ENCODE data around the gene GRM7.

Gene GRM7

DNA sequence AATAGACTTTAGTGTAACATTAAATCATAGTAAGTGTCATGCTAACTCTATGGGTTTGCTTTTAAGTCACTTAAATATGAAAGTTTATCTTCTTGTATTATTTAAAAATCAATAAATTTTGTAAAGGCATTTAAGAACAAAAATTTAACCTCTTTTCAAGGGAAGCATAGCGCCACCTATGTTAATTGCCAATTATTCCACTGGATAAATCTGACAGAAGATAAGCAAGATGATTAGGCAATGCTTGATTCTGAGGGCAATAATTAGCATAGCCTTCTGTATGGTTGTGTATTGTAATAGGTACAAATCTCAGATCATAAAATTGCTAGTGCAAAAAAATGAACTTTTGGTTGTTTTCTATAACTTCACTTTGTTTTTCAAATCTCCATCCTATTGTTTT, 560.1 kb downstream of the GRM7 start:
- no peak for DNase-seq

DNA sequence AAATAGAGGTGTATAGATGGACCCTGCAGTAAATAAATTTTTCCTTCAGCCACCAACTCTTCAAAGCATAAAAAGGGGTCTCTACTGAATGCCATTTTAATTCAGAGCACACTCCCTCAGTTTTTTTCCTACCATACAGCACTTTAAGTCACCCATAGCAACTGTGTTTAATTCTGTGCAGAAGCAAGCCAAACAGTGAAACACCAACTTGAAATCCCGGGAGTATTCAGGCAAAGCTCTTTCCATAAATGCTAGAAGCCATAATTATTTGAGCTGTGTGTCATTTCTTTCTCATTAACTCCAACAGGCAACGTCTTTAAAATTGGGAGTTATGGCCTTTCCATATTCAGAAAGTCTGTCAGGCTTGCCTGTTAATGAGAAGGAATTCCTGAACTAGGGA, 562.1 kb downstream of the GRM7 start:
- no peak for DNase-seq

DNA sequence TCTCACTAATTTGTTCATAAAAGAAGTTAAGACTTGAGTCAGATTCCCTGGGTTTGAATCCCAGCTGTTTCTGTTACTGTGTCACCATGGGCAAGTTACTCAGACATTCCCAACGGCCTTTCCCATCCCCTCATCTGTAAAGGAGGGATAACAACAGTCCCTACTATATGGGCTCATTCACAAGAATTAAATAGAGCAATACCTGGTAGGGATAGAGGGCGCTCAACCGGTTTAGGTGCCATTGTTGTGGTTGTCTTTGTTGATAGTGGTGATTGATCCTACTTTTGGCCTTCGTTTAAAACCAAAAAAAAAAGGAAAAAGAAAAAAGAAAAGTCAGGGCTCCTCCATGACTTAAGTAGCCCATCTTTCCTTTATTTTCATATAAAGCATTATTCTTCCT, 563.1 kb downstream of the GRM7 start:
- DNase-seq, result no peak

DNA sequence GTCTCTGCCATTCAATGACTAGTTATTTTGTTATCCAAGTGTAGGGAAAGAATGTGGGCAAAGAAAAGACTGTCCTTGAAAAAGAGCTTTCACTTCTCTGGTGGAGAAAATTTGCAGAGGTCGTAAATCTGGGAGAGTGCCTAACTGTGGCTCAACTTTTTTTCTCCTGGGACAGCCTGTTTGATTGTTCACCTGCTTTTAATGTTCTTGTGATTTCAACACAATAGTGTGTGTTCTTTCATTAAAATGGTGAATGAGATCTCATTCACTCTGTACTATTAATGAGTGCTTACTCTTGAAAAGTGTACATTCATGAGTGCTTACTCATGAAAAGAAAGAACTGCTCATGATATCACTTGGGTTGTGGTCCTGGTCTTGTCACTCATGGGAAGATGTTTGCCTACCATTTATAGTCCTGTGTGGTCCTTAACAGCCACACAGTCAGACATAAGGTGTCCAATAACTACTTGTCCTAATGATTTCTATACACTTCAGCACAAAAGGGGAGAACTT, 567.3 kb downstream of the GRM7 start:
- peak; percentile 19 for DNase-seq

DNA sequence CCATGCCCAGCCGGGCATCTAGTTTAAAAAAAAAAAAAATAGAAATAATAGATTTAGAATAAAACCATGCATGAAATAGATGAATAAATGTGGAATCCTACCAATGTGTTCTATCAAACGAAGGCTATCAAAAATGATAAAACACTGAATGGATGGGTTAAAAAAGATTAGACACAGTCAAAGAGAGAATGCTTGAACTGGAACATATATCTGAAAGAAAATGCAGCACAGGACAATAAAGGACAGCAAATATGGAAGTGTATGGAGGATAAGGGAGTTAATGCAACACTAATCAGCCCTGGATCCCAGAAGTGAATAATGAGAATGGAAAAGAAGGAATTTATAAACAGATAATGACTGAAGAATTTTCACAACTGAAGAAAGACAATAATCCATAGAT, 571.7 kb downstream of the GRM7 start:
- no peak for DNase-seq

DNA sequence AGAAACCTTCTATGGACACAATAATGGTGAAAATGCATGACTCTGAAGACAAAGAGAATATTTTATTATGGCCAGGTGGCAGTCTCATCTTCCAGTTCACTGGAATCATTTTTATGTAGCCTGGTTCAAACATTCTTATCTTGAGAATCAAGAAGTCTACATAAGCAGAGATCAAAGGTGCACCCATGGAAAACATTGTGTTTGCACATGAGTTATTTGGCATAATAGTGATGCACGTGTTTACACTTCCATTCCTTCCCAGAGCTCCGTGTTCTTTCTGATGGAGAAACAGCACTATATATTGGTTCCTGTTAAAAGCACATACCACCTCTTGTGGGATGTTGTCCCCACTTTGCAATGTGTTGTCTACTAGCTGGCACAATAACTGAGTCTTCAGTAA, 572.2 kb downstream of the GRM7 start:
- DNase-seq, result no peak

DNA sequence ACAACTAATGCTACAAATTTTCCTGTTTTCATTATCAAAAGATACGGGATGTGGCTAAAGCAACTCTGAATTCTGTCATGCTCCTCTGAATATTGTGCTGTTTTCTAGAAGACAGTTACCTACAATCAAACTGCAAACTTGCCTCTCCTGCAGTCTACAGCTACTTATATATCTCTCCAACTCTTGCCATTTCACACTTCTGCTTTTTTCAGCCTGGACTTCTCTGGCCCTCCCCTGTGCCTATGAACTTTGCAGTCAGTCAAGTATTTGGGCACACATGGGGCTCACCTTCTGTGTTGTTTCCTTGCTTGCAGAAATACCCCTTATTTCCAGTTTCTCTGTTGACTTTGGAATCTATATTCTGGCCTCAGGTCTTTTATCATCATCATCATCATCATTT, 575.6 kb downstream of the GRM7 start:
- no peak for DNase-seq

DNA sequence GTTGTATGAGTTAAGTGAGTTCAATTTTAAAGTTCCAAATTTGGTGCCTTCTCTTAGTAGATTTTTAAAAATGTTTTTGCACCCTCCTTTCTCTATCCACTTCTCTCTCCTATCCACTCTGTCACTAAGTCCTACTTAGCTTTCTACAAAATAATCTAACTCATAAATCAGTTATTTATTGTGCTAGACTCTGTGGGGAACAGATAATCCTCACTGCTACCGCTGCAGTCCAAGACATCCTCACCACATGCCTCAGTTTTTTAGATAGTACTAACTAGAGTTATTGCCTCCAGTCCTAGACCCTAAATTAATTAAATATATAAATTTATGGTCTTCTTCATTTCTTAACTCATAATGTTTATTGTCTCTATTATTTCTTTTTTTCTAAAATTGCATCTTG, 576.3 kb downstream of the GRM7 start:
- no peak for DNase-seq

DNA sequence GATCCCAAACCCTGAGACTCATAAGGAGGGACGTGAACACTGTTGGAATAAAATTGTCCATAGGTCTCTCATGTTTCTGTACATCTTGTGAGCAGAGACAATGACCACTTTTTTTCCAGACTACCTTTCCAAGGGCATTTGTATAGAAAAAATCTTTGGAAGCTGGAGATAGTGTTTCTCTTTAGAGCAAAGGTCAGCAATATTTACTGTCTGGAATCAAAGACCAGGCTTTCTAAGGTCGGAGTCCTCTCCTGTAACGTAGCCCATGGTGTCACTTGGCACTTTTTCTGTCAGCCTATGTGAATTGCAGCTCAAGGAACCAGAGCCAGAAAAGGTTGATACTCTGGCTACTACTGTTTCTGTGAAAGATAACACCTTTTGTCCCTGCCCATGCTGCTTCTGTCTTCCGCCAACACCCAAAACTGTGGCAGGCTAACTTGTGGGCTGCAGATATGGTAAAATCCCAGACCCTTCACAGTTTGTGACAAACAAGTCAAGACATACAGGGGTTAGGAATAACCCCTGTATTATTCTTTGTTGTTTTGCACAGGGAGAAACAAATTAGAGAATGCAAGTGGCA, 578.3 kb downstream of the GRM7 start:
- no peak for DNase-seq

DNA sequence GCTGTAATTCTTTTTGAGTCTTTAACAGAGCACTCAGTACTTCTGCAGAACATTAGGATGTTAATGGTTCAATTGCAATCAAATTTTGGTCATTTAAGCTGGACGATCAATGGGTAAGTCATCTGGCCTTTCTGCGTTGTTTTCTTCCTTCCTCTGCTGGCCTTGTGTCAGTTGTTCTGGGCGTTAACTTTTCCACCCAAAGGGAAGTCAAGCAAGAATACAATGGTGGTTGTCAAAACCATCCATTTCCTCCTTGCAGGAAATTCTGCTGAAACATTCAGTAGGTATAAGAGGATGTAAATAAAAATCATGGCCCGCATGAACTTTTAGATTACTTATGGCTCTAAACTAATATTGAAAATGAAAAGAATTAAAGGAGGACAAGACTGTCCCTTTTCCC, 584.0 kb downstream of the GRM7 start:
- DNase-seq, result no peak

DNA sequence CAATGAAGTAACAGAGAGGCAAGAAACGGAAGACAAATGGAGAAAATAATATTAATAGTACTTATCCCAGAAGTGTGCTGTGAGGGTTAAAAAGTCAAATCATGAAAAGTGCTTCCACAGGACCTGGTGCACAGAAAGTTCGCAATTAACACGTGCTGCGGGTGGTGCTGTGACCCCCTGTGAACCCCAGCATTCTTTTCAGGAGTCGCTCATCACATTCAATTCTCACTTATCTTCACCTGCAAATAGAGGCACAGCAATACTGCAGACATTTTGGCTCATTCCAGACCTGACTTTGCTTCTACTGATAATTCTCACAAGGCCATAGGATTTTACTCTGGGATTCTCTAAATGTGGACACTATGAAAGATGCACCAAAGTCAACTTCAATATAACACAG, 584.4 kb downstream of the GRM7 start:
- DNase-seq, result no peak

DNA sequence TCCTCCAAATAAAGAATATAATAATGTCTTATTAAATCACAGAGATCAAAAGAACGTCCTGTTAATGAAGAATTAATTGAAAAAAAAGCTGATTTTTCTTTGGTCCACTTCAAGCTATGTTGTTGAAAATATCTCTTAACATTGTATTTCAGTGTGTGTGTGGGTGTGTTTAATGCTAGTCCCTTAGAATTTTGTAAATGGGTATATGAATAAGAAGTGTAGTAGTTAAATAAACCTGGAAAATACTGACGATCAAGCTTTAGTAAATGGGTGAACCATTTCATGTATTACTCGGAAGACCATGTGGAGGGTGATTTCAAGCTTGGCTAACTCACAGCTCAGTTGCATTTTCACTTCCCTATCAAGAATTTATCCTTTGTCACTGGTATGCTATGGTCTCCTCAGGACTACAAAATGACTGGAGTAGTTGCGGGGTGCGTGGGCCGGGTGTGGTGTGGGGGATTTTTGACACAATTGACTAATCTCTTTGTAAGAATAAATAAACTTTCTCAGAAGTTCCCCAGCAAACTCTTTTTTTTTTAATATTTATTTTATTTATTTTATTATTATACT, 586.4 kb downstream of the GRM7 start:
- DNase-seq, result no peak

DNA sequence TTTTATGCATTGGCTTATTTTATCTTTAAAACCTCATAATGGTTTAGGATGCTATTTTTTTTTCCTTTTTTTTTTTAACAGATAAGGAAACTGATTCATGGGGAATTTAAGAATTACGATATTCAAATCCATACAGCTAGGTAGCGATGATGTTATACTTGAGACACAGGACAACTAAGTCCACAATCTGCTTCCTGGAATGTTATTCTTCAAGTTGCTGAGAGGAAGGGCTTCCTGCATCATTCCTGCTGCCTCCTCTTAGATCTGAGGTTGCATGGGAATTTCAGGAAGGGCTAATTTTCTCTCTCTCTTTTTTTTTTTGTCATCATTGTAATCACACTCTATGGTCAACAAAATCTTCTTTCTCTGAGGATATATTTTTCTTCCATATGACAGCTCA, 595.5 kb downstream of the GRM7 start:
- no peak for DNase-seq

DNA sequence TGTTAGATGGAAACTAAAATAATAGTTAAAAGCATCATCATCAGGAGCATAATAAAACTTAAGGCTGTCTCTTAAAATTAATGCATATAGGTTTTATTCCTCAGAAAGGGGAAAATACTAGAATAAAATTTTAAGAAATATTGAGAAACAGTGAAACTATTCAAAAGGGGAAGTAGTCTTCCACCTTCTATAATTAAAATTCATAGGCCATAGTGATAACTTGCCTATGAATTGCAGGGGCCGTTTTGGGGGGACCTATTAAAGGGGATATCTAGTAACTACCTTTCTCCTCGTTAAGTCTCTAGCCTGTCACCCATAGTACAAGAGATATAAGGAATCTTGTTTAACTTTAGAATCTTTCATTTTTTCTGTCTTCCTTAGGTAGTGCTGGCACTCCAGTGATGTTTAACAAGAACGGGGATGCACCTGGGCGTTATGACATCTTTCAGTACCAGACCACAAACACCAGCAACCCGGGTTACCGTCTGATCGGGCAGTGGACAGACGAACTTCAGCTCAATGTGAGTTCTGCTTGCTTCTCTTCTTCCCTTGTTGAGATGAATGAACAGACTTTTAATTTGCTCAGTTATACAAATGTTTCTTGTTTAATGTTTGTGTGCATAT, 600.4 kb downstream of the GRM7 start:
- DNase-seq, result no peak

DNA sequence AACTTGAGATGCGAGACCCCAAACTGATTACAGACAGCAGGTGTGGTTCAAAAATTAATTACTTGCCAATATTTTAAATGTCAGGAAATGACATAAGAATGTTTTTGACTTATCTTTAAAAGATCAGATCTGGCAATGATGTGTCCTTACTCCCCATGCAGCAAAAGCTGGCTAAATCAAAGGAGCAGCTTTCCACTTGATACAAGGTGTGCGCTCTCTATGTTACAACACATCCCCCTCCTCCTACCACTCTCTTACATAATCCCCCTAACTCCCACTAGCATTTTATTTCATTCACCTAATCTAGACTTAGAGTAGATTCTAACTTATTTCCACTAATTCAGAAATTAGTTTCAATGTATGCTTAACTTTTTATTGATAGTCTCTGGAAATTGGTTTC, 609.0 kb downstream of the GRM7 start:
- no peak for DNase-seq

DNA sequence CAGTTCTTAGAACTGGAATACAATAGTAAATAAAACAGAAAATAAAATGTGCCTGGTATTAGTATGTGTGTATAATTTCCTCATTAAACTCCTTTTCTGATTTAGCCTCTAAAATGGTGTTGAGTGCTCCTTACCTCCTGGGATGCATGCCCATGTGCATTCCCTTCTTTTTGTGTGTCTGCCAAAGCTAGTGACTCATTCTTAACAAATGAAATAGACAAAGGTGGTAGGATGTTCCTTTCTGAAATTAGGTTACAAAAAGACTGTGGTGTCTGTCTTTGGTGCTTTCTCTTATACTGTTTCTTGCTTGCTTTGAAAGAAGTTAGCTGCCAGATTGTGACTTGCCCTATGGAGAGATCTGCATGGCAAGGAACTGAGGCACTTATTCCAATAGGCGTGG, 623.7 kb downstream of the GRM7 start:
- DNase-seq, result no peak

DNA sequence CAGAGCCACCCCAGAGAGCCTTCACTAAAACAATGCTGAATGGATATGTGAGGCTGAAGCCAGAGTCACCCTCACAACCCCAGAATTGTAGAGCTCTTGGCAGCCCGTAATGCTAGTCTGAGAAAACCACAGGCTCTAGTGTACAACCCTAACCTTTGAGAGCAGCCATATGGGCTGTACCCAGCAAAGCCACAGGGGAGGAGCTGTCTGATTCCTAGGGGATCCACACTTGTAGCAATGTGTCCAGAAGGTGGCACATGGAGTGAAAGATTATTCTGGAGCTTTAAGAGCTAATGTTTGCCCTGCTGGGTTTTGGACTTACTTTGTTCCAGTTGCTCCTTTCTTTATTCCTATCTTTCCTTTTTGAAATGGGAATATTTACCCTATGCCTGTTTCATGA, 626.8 kb downstream of the GRM7 start:
- no peak for DNase-seq

DNA sequence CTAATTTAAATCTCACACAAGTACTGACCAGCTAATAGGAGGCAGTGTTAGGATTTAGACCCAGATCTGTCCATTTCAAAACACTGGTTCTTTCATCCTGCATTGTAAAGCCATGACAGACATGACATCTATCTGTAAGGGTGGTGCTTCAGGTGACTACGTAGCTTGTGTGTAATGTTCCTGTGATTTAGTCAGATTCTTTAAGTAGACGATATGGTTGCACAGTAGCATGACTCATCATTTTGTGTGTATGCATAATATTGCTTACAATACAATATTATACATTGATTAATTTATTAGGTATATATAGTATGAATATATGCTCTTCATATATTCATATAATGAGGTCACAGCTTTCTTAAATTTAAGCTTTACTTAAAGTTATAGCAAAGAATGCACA, 628.5 kb downstream of the GRM7 start:
- no peak for DNase-seq

DNA sequence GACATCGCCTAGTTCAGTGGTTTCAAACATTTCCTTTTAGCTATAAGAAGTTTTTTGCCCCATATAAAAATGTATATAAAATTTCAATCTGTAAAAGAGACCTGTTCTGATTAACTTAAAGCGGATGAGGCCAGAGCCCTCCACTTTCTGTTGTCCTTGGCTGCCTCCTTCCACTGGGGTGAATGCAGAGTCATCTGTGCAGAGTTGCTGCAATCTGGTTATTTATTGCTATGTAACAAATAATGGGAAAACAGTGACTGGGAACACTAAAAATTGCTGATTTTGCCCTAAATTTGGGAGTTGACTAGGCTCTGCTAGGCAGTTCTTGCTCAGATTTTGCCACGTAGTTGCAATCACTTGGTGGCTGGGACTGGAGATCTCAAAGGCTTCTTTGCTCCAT, 637.8 kb downstream of the GRM7 start:
- DNase-seq, result no peak

DNA sequence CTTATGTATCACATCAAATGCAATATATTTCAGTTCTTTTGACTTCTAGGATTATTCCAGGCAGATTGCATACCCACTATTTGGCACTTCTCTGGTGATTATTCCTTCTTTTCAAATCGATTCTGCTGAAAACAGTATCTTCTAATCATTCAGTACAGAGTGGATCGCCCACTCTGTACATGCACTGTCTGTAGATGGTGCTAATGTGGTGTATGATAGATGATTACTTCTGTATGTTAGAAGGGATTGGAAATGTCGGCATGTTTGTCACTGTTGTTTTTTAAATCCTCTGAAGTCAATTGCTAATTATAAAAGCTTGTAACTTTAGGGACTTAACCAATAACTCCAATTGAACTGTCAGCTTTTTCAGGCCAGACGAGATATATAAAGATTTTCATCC, 642.5 kb downstream of the GRM7 start:
- DNase-seq, result no peak

DNA sequence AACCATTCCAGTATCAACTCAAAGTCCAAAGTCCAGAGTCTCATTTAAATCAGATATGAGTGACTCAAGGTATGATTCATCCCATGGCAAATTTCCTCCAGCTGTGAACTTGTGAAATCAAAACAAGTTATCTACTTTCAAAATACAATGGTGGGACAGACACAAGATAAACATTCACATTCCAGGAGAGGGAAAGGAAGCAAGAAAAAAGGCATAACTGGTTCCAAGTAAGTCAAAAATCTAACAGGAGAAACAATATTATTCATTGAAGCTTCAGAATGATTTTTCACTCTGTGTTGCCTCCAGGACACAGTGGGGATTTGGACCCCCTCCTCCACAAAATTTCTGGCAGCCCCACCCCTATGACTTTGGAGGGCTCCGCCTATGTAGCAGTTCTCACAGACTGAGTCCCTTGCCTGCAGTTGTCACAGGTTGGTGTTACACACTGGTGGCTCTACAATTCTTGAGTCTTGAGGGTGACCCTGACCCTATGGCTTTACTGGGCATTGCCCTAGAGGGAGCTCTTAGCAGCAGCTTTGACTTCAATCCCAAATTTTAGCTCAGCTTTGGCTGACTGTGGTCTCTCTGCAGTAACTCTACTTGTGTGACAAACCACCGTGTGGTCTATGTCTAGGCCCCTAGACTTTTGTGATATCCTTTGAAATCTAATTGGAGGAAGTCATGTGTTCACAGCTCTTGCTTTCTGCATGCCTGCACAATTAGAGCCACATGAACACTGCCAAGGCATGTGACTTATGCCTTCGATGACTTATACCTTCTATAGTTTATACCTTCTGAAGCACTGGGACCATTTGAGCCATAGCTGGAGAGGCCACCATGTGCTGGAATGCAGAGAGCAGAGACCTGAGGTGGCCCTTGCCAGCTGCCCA, 644.2 kb downstream of the GRM7 start:
- no peak for DNase-seq

DNA sequence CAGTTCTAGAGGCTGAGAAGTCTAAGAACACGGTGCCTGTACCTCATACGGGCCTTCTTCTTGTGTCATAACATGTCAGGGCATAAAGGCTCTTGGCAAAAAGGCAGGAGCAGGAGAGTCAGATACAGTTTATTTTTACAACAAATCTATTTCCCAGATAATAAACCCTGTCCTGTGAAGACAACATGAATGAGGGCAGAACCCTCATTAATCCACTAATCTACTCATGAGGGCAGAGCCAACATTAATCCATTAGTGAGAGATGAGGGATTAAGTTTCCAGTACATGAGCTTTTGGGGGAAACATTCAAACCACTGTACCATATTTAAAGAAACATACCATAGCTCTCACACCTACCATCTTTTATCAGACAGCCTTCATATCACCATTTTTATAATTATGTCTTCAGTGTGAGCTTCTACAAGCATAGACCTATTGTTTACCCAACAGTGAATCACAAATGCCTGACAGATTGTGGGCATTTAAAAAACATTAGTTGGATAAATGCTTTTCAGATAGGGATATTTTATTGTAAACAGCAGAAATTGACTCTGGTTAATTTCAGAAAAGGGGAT, 645.8 kb downstream of the GRM7 start:
- DNase-seq, result no peak

DNA sequence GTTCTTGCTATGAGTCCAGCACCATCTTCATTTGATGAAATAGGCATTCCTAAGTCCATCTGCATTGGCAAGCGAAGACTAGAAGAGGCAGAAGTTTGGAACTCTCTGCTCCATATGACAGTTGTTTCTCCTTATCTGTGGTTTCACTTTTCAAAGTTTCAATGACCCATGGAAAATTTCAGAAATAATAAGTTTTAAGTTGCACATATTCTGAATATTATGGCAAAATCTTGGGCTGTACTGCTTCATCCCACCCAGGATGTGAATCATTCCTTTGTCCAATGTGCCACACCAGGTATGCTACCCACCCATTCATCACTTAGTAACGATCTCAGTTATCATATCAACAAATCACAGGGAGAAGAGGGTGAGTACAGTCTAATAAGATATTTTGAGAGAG, 647.9 kb downstream of the GRM7 start:
- no peak for DNase-seq

DNA sequence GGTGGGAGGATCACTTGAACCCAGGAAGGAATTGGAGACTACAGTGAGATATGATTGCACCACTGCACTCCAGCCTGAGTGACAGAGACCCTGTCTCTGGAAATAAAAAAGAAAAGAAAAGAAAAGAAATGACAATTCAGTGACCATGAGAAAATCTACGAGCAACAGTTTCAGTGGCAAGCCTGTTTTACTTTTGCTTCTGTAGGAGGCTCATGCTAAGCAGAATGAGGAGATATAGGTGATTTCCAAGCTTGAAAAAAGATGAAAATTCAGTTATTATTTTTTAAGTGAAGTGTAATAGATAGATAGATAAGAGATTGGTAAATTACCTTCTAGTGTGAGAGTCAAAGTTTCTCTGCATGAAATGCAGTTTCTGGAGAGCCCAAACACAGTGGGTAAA, 651.1 kb downstream of the GRM7 start:
- DNase-seq, result no peak

Data from NCI-H510A treated with DMSO at 0.1 percent for 48 hours (cell line).